ENCODE measurements around the gene EFHD1. TPM values are rescaled to one million over a fixed set of nuclear protein-coding genes. Genes with fewer than 3 reads are reported as not detected.

The EFHD1 gene
- total RNA-seq, 1 experiment from 2014 or later, result 0.47 TPM

- H3K36me3 Mint-ChIP-seq (ENCODE audit: insufficient read depth, unreplicated experiment), result peaks cover 5% of the 10 kb centered on the region
- TF ChIP-seq CTCF (IDR thresholded peaks at IDR 0.05; ENCODE audit: unreplicated experiment), result no peak
- no peaks in the 10 kb centered on the region for H3K9me3 Mint-ChIP-seq (ENCODE audit: low read depth, unreplicated experiment)
- CTCF ChIA-PET, result no interaction called here
- H3K27me3 Mint-ChIP-seq (ENCODE audit: unreplicated experiment), result no peaks in the 10 kb centered on the region
- H3K4me3 Mint-ChIP-seq (ENCODE audit: low read depth, unreplicated experiment), result no peak overlapping the region
- no TSS peak for BruUV-seq (replicated peaks)
- DNase-seq, result no peak
- peaks cover 19% of the 10 kb centered on the region for H3K4me1 Mint-ChIP-seq (ENCODE audit: low read depth, unreplicated experiment)
- H3K27ac Mint-ChIP-seq (ENCODE audit: unreplicated experiment), result no peak overlapping the region
- intact Hi-C loops (cut with micrococcal nuclease; ENCODE audit: unreplicated experiment), result no loop called here
Observed at GRCh38 chr2:232588031-232588430, 45.4 kb upstream of the EFHD1 start.

- no peaks in the 10 kb centered on the region for H3K27me3 Mint-ChIP-seq (ENCODE audit: unreplicated experiment)
- CTCF ChIA-PET, result no interaction called here
- H3K4me1 Mint-ChIP-seq (ENCODE audit: low read depth, unreplicated experiment), result peaks cover 25% of the 10 kb centered on the region
- no peaks in the 10 kb centered on the region for H3K9me3 Mint-ChIP-seq (ENCODE audit: low read depth, unreplicated experiment)
- peaks cover 9% of the 10 kb centered on the region for H3K36me3 Mint-ChIP-seq (ENCODE audit: insufficient read depth, unreplicated experiment)
- H3K27ac Mint-ChIP-seq (ENCODE audit: unreplicated experiment), result peak overlapping the region; percentile 64
- peak; percentile 34 for DNase-seq
- H3K4me3 Mint-ChIP-seq (ENCODE audit: low read depth, unreplicated experiment), result no peak overlapping the region
- no peak for TF ChIP-seq CTCF (IDR thresholded peaks at IDR 0.05; ENCODE audit: unreplicated experiment)
- intact Hi-C loops (cut with micrococcal nuclease; ENCODE audit: unreplicated experiment), result no loop called here
- BruUV-seq (replicated peaks), result no TSS peak
Observed at GRCh38 chr2:232588680-232589585, 44.5 kb upstream of the EFHD1 start.

GRCh38 chr2:232592772-232593395 lies 40.5 kb upstream of the EFHD1 start:
- TF ChIP-seq CTCF (IDR thresholded peaks at IDR 0.05; ENCODE audit: unreplicated experiment), result peak; percentile 14
- intact Hi-C loops (cut with micrococcal nuclease; ENCODE audit: unreplicated experiment), result no loop called here
- CTCF ChIA-PET, result interaction anchor here (0.6 to 1.6 kb wide), 8 partner anchors 9 to 136 kb away, joined by 3 to 7 read pairs (median 4); no protein-coding TSS in a partner anchor
- Mint-ChIP-seq H3K4me3 (ENCODE audit: low read depth, unreplicated experiment) (no peak overlapping the region), H3K36me3 (ENCODE audit: insufficient read depth, unreplicated experiment) (peaks cover 9% of the 10 kb centered on the region), H3K9me3 (ENCODE audit: low read depth, unreplicated experiment) (no peaks in the 10 kb centered on the region), H3K4me1 (ENCODE audit: low read depth, unreplicated experiment) (peaks cover 25% of the 10 kb centered on the region), H3K27ac (ENCODE audit: unreplicated experiment) (peak overlapping the region; percentile 85), H3K27me3 (ENCODE audit: unreplicated experiment) (no peaks in the 10 kb centered on the region)
- BruUV-seq (replicated peaks), result no TSS peak
- DNase-seq, result peak; percentile 65

GRCh38 chr2:232593982-232594381 lies 39.4 kb upstream of the EFHD1 start:
- intact Hi-C loops (cut with micrococcal nuclease; ENCODE audit: unreplicated experiment), result no loop called here
- BruUV-seq (replicated peaks), result no TSS peak
- TF ChIP-seq CTCF (IDR thresholded peaks at IDR 0.05; ENCODE audit: unreplicated experiment), result no peak
- Mint-ChIP-seq H3K9me3 (ENCODE audit: low read depth, unreplicated experiment) (no peaks in the 10 kb centered on the region), H3K4me3 (ENCODE audit: low read depth, unreplicated experiment) (no peak overlapping the region), H3K27ac (ENCODE audit: unreplicated experiment) (no peak overlapping the region), H3K27me3 (ENCODE audit: unreplicated experiment) (no peaks in the 10 kb centered on the region), H3K4me1 (ENCODE audit: low read depth, unreplicated experiment) (peaks cover 17% of the 10 kb centered on the region), H3K36me3 (ENCODE audit: insufficient read depth, unreplicated experiment) (peaks cover 9% of the 10 kb centered on the region)
- no peak for DNase-seq
- CTCF ChIA-PET, result interaction anchor here (1.6 kb wide), 1 partner anchor 26 kb away, joined by 4 read pairs; no protein-coding TSS in a partner anchor
